B cell (primary cell): ENCODE data around the gene UTP4. TPM values are rescaled to one million over a fixed set of nuclear protein-coding genes. Genes with fewer than 3 reads are reported as not detected.

Experiments used
- ATAC-seq: fragments of 200-7000 bp; cut with Tn5 transposase; one replicate; pipeline ENCODE4 v1.10.0; 2021; ENCODE audit warnings: low read depth, mild to moderate bottlenecking, moderate number of reproducible peaks, moderate library complexity
- CTCF ChIA-PET: fragments of 350-600 bp; sonication (Branson Sonifier 250); formaldehyde crosslinking; loops from one replicate; lab custom pipeline; 2021; ENCODE audit warnings: antibody characterized with exemption, inconsistent platforms; lab: Charles Lee
- POLR2A ChIA-PET: fragments of 350-600 bp; sonication (Branson Sonifier 250); formaldehyde crosslinking; loops from one replicate; lab custom pipeline; 2021; ENCODE audit warnings: antibody characterized with exemption; lab: Charles Lee
- DNase-seq: peaks from one replicate; pipeline ENCODE4 v3.0.0; 2013
- H2AFZ ChIP-seq: 2 replicates; pipeline ENCODE4 v1.6.1; 2012; ENCODE audit warnings: mild to moderate bottlenecking, low read depth, low read length; ENCODE audit not compliant: insufficient read depth, poor library complexity, severe bottlenecking
- H3K27ac ChIP-seq, 2 donors: 1 replicate in 1 of 2; 2 replicates in 1 of 2; pipeline ENCODE4 v1.5.1; 2012 to 2013; ENCODE audit warnings: low read length in 2 of 2, mild to moderate bottlenecking in 2 of 2, moderate library complexity in 1 of 2
- H3K27me3 ChIP-seq, 4 experiments: fragments of 200-600 bp in 1 of 4; sonication (generic) in 1 of 4; replicated peaks in 1 of 4; 1 replicate in 2 of 4; 2 replicates in 2 of 4; pipeline versions ENCODE4 v1.6.1 to v1.7.0; 2013 to 2016; ENCODE audit warnings: low read length in 3 of 4, mild to moderate bottlenecking in 2 of 4, mixed read lengths in 1 of 4, moderate library complexity in 1 of 4; ENCODE audit not compliant: insufficient read depth in 4 of 4, control insufficient read depth in 3 of 4; ENCODE audit errors: control extremely low read depth in 1 of 4
- H3K36me3 ChIP-seq, 2 experiments: replicated peaks in 1 of 2; 1 replicate in 1 of 2; 2 replicates in 1 of 2; pipeline versions ENCODE4 v1.6.1 to v1.7.1; 2013; ENCODE audit warnings: low read length in 1 of 2; ENCODE audit not compliant: insufficient read depth in 2 of 2, control insufficient read depth in 1 of 2; ENCODE audit errors: control extremely low read depth in 1 of 2, extremely low read depth in 1 of 2
- H3K4me1 ChIP-seq, 2 donors: fragments of 200-600 bp in 1 of 2; sonication (generic) in 1 of 2; 1 replicate in 1 of 2; 2 replicates in 1 of 2; pipeline versions ENCODE4 v1.5.1 to v1.6.1; 2013 to 2017; ENCODE audit warnings: low read length in 2 of 2; ENCODE audit not compliant: control insufficient read depth in 2 of 2, insufficient read depth in 2 of 2
- H3K4me2 ChIP-seq: replicated peaks from 2 replicates; pipeline ENCODE3; 2012; ENCODE audit warnings: mild to moderate bottlenecking, low read depth, low read length; ENCODE audit not compliant: poor library complexity, severe bottlenecking
- H3K4me3 ChIP-seq, 5 experiments: fragments of 200-600 bp in 1 of 5; sonication (generic) in 1 of 5; 1 replicate in 3 of 5; 2 replicates in 2 of 5; pipeline versions ENCODE4 v1.5.1 to v1.7.0; 2011 to 2016; ENCODE audit warnings: low read length in 4 of 5, mild to moderate bottlenecking in 4 of 5, low read depth in 2 of 5, control low read depth in 1 of 5, moderate library complexity in 1 of 5; ENCODE audit not compliant: insufficient read depth in 1 of 5; ENCODE audit errors: control extremely low read depth in 1 of 5, extremely low read depth in 1 of 5
- H3K79me2 ChIP-seq: fragments of 200-600 bp; sonication (generic); one replicate; pipeline ENCODE4 v1.6.0; 2016; ENCODE audit warnings: low read length; ENCODE audit not compliant: control insufficient read depth, insufficient read depth
- H3K9ac ChIP-seq: fragments of 200-600 bp; sonication (generic); 2 replicates; pipeline ENCODE4 v1.6.1; 2017; ENCODE audit warnings: mild to moderate bottlenecking, low read length, moderate library complexity
- H3K9me3 ChIP-seq, 3 donors: one replicate each; pipeline versions ENCODE4 v1.6.1 to v1.7.1; 2013; ENCODE audit warnings: low read length in 2 of 3; ENCODE audit not compliant: control insufficient read depth in 2 of 3, insufficient read depth in 1 of 3; ENCODE audit errors: control extremely low read depth in 1 of 3
- H4K20me1 ChIP-seq: 2 replicates; pipeline ENCODE4 v1.6.0; 2012; ENCODE audit warnings: mild to moderate bottlenecking, low read length; ENCODE audit not compliant: insufficient read depth, control insufficient read depth, poor library complexity, severe bottlenecking
- H3K27ac Mint-ChIP-seq: one replicate; pipeline ENCODE4 v1.8.0; 2021; ENCODE audit warnings: mixed read lengths
- H3K27me3 Mint-ChIP-seq: one replicate; pipeline ENCODE4 v1.8.0; 2021; ENCODE audit warnings: mixed read lengths
- H3K4me1 Mint-ChIP-seq: one replicate; pipeline ENCODE4 v1.8.0; 2021; ENCODE audit warnings: mixed read lengths
- H3K4me3 Mint-ChIP-seq: one replicate; pipeline ENCODE4 v1.8.0; 2021; ENCODE audit warnings: mixed read lengths
- H3K9me3 Mint-ChIP-seq: one replicate; pipeline ENCODE4 v1.8.0; 2022; ENCODE audit warnings: mixed read lengths; ENCODE audit not compliant: insufficient read depth
- EZH2 ChIP-seq: IDR thresholded peaks from 2 replicates; pipeline ENCODE4 v1.6.1; 2012; ENCODE audit warnings: borderline replicate concordance, low read depth, mild to moderate bottlenecking, moderate library complexity, low read length; ENCODE audit not compliant: insufficient read depth, poor library complexity, severe bottlenecking
- WGBS: methylation state at CpG from one replicate; pipeline ENCODE4 v1.1.5; 2013; ENCODE audit warnings: missing lambda C conversion rate; ENCODE audit not compliant: insufficient coverage; 5-methylcytosine and 5-hydroxymethylcytosine counted together
- intact Hi-C: fragments of 100-400 bp; cut with micrococcal nuclease; formaldehyde crosslinking; loops from one replicate; pipeline ENCODE4 v1.10.0; 2022
- polyA plus RNA-seq: library from polyadenylated mRNA; depleted of rRNA; stranded (reverse); fragments of >200 nt; gene quantifications from 2 replicates; pipeline ENCODE4 v1.2.3, GENCODE V29; 2012
- total RNA-seq, 2 donors: library from RNA; stranded (reverse); fragments of 120-200 nt in 1 of 2; gene quantifications; 1 replicate in 1 of 2; 2 replicates in 1 of 2; pipeline versions ENCODE4 v1.2.3 to v1.2.4, GENCODE V29; 2013 to 2022
- TF ChIP-seq, protein P1 (sequence below): fragments of 200-600 bp; IDR thresholded peaks from one replicate; pipeline ENCODE4 v1.8.0; 2022; ENCODE audit warnings: antibody characterized with exemption, mild to moderate bottlenecking

Gene UTP4
- total and polyA plus RNA-seq, 2 donors (not counting 1 experiment from before 2014, with no cell fraction given) = 24.3 to 30.1 TPM

DNA sequence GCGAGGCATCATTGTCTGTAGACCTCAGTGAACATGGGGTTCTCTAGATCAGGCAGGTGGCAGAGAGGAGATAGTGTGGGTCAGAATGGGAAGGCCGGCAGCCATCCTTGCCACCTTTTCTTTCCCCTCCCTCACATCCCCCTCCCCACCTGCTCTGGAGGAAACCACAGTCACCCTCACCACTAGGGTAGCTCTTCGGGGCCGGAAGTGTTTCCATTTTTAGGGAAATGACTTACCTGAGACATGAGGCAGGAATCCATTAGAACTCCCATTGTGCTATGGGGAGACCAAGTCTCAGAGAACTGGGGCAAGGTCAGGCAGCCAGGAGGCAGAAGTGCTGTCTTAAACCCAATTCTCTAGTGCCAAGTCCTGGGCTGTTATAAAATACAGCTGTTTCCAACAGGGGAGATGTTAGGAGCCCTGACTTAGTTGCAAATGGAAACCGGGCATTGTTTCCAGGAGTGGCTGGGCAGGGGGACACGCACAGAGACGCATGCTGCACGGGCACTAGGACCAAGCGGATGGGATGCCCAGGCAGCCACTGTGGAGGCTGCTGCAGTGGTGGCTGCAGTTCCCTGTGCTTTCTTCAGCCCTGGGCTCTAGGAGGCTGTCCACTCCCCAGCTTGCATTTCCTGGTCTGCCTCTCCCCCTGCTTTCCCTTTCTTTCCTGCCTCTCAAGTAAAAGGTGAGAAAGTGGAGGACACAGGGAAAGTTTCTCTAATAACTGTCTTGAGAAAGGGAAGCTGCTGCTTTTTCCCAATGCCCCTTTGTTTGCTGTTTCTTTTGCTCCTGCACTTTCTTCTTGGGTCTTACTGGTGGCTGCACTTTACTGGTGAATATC lies 24.2 kb upstream of the UTP4 start:
- Mint-ChIP-seq H3K27me3 (peaks cover 31% of the 10 kb centered on the region), H3K4me3 (peak overlapping the region; percentile 55), H3K27ac (no peak overlapping the region), H3K9me3 (no peaks in the 10 kb centered on the region), H3K4me1 (peaks cover 16% of the 10 kb centered on the region)
- no peak for DNase-seq
- Histone ChIP-seq H3K36me3 (peaks cover 0 to 9% of the 10 kb centered on the region in 2 experiments), H3K27ac (no peak overlapping the region), H4K20me1 (peaks cover 49% of the 10 kb centered on the region), H3K4me2 (peak overlapping the region; percentile 83), H3K4me1 (peaks cover 24 to 28% of the 10 kb centered on the region in 2 donors), H3K27me3 (peaks cover 0 to 36% (median 24%) of the 10 kb centered on the region in 4 experiments), H2AFZ (no peak overlapping the region), H3K79me2 (no peaks in the 10 kb centered on the region), H3K9me3 (peaks cover 0 to 3% (median 0%) of the 10 kb centered on the region in 3 donors), H3K9ac (no peak overlapping the region), H3K4me3 (no peak overlapping the region)
- ChIA-PET POLR2A (no interaction called here), CTCF (interaction anchor here (0.6 to 1.3 kb wide), 2 partner anchors 16 to 513 kb away, joined by 3 to 5 read pairs; no protein-coding TSS in a partner anchor)
- WGBS = 89% methylated on average over 6 of the region's 9 CpGs
- no peak for ATAC-seq
- TF ChIP-seq, protein P1, sequence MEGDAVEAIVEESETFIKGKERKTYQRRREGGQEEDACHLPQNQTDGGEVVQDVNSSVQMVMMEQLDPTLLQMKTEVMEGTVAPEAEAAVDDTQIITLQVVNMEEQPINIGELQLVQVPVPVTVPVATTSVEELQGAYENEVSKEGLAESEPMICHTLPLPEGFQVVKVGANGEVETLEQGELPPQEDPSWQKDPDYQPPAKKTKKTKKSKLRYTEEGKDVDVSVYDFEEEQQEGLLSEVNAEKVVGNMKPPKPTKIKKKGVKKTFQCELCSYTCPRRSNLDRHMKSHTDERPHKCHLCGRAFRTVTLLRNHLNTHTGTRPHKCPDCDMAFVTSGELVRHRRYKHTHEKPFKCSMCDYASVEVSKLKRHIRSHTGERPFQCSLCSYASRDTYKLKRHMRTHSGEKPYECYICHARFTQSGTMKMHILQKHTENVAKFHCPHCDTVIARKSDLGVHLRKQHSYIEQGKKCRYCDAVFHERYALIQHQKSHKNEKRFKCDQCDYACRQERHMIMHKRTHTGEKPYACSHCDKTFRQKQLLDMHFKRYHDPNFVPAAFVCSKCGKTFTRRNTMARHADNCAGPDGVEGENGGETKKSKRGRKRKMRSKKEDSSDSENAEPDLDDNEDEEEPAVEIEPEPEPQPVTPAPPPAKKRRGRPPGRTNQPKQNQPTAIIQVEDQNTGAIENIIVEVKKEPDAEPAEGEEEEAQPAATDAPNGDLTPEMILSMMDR = no peak
- no peak for TF ChIP-seq EZH2
- intact Hi-C loops = no loop called here

DNA sequence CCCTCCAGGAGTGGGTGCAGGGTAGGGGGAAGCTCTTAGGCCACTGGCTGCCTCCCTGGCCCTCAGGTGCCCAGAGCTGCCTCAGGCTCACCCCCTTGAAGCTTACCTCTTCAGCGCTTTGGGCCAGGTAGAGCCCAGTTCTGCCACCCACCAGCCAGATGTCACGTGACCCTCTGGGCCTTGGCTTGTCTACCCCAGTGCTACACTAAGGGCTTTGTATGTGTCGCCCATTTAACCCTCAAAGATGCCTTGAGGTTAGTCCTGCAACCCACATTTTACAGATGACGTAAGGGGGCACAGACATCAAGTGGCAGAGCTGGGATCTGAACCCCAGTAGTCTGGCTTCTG lies 23.6 kb upstream of the UTP4 start:
- H3K9me3 Mint-ChIP-seq = no peaks in the 10 kb centered on the region
- ATAC-seq = no peak
- H3K9ac ChIP-seq = no peak overlapping the region
- no peaks in the 10 kb centered on the region for H3K79me2 ChIP-seq
- H3K4me1 ChIP-seq = peaks cover 24 to 28% of the 10 kb centered on the region in 2 donors
- no peak overlapping the region for H3K4me3 ChIP-seq
- H2AFZ ChIP-seq = no peak overlapping the region
- no peak overlapping the region for H3K27ac Mint-ChIP-seq
- H3K9me3 ChIP-seq = peaks cover 0 to 3% (median 0%) of the 10 kb centered on the region in 3 donors
- intact Hi-C loops = no loop called here
- H3K4me2 ChIP-seq = no peak overlapping the region
- H4K20me1 ChIP-seq = peaks cover 55% of the 10 kb centered on the region
- POLR2A ChIA-PET = no interaction called here
- WGBS = 92% methylated on average over 4 of the region's 4 CpGs
- peaks cover 0 to 12% of the 10 kb centered on the region in 2 experiments for H3K36me3 ChIP-seq
- H3K4me1 Mint-ChIP-seq = peaks cover 16% of the 10 kb centered on the region
- no peak for TF ChIP-seq EZH2
- TF ChIP-seq, protein P1 = no peak
- H3K27me3 Mint-ChIP-seq = peaks cover 27% of the 10 kb centered on the region
- CTCF ChIA-PET = interaction anchor here (0.6 kb wide), 1 partner anchor 514 kb away, joined by 3 read pairs; no protein-coding TSS in a partner anchor
- no peak for DNase-seq
- H3K4me3 Mint-ChIP-seq = no peak overlapping the region
- H3K27ac ChIP-seq = no peak overlapping the region
- H3K27me3 ChIP-seq = peaks cover 0 to 36% (median 23%) of the 10 kb centered on the region in 4 experiments
